Stimulated activated CD8-positive, alpha-beta memory T cell treated with anti-CD3 and anti-CD28 coated beads, Interleukin-7, amount 100 ng/mL, for 1 hour (primary cell): ENCODE measurements around the gene PCGF5.
A peak's percentile ranks its signal among the peaks of the same experiment; 100 is the strongest.
"Not testable (repeated sequence)": the region's sequence is repeated elsewhere in the genome, so short reads cannot be mapped to it uniquely, and the experiment has no call there.

Source experiments
- DNase-seq, 2 donors: peaks; one replicate each; pipeline ENCODE4 v3.0.0-alpha.2; 2020; ENCODE audit warnings: low read depth in 2 of 2

Gene PCGF5

DNA sequence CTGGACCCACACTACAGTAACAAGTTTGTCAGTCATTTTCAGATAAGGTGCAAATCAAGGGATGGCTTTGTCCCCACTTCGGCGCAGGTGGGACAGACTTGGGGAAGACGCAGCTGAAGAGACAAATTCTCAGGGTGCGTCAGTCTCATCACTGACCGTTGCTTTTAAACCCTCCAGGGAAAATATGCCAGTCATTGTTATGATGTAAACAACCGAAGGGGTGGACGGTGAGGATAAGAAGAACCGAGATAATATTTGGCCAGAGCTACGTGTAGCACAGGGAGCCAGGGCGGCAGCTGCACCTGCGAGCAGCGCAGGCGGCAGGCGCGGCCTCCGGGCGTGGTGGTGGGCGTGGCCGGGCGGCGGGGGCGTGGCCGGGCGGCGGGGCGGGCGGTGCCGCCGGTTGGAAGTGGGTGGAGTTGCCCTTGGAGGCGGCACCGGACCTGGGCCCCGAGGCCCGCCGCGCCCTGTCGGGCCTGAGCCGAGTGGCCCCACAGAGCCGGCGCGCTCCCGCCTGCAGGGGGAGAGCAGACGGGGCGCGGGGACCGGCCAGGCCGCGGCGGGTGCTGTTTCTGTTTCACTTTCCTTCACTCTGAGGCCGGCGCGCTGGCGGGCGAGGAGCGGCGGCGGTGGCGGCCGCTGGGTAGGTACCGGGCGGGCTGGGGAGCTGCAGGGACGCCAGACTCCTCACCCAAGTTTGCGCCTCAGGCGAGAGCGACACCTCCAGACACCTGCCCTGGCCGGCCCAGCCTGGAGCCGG, at the start of gene PCGF5:
PCGF5 (plus strand) TSS at position 470 of the 760 bp plus-strand sequence. CDS start 2,209 bp downstream, outside the sequence.
- DNase-seq = peak; percentile 87 to 88

DNA sequence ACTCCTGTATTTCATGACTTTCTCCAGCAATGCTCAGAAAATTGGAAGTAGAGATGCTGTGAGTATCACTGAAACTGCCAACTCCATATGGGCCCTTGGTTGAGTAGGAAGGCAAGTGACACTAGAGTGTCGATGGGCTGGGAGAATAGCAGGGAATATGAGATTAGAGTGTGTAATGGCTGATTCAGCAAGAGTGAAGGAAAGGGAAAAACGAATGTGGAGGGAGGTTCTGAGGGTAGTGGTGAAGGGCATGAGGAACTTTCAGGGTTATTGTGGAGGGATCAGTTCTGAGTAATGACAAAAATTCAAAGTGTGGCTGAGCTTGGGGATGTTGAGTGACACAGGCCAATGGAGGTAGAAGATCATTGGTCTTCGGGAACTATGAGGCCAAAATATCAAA, 49.0 kb upstream of the PCGF5 start:
- DNase-seq = no peak

DNA sequence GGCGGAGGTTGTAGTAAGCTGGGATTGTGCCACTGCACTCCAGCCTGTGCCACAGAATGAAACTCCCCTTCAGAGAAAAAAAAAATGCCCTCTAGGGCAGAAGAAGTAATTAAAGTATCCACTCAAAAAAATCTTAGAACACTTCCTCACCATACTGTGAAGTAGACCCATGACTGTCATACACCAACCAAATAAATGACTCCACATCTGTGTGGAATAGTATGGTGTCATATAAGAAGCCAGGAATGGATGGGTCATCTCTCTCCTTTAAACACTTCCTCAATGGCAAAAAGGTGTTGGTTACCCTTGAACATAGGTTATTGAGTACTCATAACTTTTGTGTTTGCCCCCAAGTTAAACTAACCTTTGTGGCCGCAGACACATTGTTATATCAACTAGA, 48.1 kb upstream of the PCGF5 start:
- DNase-seq = no peak

DNA sequence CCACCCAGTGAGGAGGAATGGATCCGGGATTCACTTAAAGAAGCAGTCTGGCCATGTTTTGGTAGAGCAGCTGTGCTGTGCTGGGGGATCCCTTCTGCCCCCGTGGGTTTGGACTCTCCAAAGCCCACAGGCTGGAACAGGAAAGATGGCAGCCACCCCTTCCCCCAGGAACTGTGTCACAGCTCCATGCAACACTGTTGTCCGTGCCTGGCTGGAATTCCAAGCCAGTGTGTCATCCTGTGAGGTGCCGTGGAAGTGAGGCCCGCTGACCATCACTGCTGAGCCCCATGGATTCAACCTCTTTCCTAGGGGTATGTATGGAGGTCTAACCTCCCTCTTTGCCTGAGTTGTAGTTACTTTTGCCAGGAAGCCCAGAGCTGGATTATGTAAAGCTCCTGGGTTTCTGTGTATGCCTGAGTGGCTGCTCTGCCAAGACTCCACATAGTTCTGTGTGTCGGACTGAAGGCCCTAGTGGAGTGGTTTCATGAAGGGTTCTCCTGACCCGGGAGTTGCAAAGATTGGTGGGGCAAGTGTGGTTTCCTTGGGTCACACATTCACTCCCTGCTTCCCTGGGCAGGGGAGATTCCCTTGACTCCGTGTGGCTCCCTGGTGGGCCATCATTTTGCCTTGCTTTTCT, 35.1 kb upstream of the PCGF5 start:
- DNase-seq = no peak

DNA sequence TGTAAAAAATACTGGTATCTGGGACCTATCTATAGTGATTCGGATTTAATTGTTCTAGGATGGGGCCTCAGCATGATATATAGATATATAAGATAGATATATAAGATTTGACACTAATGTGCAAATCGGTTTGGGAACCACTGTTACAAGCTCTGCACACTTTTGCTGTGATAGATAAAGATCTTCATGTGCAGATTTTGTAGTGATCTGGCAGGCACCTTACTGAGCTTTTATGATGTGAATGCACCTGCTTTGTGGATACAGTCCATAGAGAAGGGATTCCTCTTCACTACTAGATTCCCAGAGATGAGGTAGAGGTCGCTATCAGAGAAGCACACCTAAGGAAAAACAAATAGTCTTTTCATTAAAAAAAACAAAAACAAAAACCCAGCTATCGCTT, 33.3 kb upstream of the PCGF5 start:
- no peak for DNase-seq

DNA sequence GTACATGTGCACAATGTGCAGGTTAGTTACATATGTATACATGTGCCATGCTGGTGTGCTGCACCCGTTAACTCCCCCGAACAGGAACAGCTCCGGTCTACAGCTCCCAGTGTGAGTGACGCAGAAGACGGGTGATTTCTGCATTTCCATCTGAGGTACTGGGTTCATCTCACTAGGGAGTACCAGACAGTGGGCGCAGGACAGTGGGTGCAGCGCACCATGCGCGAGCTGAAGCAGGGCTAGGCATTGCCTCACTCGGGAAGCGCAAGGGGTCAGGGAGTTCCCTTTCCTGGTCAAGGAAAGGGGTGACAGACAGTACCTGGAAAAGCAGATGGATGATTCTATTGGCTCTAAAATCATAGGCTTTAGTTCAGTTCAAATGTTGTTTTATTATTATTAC, 32.5 kb upstream of the PCGF5 start:
- DNase-seq = not testable (repeated sequence)

DNA sequence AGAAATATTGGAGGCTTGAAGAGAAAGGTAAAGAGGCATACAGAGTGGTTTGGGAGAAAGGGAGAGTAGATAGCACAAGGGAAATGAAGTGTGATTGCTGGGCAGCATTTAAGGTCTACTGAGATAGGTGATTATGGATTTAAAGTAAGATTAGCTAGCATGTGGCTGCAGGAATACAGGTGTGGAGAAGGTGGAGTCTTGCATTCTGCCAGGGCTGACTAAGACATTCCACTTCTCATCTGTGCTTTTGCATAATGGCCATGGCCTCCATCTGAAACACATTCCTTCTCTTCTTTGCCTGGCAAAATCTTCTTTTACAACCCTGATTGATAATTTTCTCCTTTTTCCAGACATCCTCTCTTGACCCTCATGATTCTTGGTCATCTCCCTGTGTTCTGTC, 31.6 kb upstream of the PCGF5 start:
- no peak for DNase-seq

DNA sequence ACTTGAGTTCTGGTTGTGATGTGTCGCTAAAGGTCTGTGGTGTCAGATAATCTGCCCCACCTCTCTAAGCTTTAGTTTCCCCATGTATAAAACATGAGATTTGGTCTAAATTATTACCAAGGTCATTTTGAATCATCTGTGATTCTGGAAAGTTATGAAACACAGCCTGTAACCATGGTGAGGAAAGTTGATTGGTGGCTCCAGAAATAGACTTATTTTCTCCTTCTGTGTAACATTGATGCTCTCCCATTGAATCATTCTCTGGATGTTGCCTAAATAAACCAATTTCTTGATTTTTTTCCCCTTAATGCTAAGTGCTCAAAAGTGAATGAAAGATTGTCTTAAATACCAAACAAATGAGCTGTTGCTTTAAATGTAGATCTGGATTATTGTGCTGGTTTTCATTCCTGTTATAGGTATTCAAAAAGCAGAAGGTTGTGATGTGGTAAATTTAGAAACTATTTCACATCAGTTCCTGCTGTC, 30.0 kb upstream of the PCGF5 start:
- DNase-seq = no peak

DNA sequence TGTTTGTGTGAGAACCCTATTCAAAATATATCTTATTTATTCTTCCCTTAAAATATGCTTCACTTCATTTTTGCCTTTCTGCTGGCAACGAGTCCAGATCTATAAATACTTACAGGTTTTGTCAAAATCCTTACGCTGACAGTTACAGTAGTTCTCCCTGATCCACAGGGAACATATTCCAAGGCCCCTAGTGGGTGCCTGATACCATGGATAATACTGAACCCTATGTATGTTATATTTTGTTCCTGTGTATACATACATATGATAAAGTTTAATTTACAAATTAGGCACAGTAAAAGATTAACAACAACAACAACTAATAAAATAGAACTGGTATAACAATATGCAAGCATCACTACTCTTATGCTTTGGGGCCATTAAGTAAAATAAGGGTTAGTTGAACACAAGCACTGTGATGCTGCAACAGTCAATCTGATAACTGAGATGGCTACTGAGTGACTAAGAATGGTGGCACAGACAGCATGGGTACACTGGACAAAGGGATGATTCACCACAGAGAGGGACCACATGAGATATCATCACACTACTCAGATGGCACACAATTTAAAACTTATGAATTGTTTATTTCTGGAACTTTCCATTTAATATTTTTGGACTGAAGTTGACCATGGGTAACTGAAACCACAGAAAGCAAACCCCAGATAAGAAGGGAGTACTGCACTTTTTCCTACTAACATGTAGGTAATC, 29.4 kb upstream of the PCGF5 start:
- no peak for DNase-seq

DNA sequence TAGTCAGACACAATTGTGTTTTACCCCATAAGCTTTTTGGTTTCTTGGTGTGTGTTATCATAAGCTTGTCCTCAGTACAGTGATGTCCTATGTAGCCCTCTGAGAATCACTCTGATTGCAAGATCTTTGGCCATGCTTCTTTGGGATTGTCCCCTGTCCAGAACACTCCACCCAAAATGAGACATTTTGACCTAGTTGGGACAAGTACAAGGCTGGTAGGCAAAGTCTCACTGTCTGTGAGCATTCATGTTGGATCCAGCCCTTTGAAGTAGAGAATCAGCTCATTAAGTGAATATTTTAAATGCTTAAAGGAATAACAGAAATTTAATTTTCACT, 28.9 kb upstream of the PCGF5 start:
- DNase-seq = no peak

DNA sequence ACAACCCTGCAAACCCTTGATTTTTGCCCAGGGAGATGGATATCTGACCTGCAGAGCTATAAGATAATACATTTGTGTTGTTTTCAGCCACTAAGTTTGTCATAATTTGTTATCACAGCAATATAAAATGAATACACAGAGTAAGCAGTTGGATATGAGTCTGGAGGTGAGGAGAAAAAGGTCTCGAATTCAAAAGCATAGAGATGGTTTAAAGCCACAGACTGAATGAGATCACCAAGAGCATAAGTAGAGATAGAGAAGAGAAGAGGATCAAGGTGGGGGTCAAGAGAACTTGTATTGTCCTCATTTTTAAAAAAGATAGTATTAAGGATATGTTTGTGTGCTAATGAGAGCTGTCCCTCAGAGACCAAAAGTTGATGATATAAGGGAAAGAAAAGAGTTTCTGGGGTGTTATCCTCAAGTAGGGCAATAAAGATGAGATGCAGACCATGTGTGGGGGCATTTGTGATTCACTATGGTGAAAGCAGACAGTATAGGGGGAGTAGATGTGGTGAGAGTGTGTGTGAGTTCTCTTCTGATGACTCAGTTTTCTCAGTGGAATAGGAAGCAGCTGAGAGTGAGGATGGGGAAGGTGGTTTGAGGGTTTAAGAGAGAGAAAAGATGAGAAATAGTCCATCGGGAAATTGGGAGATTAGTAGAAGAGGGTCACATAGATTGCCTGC, 25.8 kb upstream of the PCGF5 start:
- no peak for DNase-seq

DNA sequence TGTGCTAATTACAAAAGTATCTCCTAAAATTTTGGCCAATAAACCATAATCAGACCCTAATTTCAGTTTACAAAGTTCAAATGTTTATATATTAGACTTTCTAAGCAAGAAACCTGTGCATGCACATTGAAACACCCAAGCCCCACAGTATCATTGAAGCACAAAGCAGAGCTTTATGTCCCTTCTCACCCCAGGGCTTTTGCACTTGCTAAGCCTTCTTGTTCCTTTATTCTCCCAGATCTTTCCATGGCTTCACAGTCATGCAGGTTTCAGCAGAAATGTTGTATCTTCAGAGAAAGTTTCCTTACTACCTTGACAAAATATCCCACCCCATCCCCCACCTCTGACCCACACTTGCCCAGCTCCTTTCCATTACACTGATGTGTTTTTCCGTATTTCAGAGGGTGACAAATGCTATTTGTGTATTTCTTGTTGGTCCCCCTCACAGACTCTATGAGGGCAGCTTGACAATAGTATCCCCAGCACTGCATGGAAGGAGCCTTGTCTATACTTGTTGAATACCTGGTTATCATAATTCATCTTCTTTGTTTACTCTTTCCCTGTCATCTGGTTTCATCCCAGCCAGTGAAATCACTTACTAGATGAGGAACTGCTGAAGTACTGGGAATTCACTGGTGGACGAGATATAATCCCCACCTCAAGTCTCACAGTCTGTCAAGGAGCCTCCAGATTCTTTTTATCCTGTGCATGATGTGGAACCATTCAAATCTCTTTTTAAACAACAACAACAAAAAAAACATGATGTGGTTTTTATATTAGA, 24.0 kb upstream of the PCGF5 start:
- DNase-seq = no peak

DNA sequence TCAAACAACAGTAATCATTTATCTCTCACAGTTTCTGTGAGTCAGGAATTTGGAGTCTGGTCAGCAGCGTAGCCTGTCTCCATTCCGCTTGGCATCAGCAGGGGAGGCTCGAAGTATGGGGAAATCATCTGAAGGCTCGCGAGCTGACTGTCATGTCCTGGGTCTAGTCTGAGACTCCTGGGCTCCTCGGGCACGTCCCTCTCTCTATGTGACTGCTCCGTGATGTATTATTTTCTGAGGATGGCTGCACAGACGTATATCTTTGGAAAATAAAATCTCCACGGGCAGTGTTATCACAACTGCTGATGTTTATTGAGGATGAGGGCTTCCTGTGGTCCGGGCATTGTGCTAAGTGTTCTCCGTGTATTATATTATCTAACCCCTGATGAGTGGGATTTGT, 23.3 kb upstream of the PCGF5 start:
- no peak for DNase-seq

DNA sequence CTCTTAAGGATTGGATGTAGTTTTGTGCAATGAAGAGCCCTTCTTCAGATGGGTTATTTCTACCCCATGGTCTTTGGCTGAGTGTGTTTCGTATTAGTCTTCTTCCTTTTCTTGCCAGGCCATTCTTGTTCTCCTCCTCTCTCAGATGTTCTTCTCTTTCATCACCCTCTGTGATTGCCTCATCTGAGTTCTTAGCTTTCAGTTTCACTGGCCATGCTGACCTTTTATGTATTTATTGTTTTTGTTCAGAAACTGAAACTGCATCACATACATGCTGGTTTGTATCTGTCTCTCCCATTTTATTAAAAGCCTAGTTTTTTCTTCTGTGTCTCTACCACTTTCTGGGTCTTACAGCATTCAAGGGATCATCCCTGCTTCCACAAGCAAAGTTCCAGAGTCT, 21.7 kb upstream of the PCGF5 start:
- DNase-seq = no peak

DNA sequence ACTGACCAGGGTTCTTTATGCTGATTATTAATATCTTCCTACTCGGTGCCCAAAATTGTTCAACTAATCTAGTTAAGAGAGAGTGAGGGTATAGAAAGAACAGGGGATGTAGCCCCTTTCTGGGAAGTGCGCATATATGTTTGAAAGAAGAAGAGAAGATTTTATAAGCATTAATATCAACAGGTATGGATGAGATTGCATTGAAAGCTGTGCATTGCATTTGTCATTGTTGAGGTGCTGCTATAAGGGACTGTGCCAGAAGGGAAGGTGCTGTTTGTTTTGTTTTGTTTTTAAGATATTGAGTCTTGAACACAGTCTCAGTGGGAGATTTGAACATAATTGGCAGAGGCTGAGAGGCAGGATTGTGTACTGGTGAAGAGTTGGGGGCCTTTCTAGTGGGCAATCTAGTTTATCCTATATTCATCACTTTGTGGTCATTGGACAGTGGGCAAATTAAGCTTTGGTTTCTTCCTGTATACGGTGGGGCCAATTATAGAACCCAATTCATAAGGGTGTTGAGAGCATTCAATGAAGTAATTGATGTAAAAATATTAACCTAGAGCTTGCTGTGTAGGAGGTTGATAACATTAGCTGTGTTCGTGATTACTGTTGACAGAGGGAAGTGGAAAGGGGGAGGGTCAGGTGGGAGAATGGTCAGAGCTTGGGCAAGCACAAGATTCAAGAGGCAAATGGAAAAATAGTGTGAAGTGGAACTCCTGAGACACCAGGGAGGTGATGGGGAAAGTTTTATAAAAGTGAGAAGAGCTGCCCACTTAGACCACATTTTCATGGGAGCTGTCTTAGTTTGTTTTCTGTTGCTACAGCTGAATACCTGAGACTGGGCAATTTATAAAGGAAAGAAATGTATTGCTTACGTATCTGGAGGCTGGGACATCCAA, 19.9 kb upstream of the PCGF5 start:
- DNase-seq = no peak

DNA sequence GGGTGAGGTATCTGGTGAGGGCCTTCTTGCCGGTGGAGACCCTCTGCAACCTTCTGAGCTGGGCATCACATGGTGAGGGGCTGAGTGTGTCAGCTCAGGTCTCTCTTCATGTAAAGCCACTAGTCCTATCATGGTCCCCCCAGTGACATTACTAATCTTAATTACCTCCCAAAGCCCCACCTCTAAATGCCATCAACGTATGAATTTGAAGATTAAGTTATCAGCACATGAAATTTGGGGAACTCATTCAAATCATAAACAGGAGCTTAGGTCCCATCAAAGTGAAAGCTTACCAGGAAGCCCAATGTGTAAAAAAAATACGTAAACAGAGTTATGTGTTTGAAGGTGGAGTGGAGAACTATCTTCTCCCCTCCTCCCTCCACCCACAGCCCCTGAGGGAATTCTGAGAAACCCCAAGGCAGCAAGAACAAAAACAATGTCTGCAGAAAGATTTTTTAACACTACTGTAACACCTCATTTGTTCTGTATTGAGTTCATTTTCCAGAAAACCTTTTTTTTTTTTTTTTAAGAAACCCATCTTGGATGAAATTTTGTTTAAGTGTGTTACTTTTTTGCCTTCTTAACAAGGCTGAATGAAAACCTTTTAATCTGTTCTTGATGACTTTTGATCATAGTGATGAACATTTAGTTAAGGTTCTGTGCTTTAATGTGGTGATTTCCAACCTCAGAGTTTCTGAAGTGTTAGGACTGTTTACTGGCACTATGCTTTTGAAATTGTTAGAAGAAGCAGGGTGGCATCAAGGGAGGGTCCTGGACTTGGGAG, 19.1 kb upstream of the PCGF5 start:
- DNase-seq = no peak

DNA sequence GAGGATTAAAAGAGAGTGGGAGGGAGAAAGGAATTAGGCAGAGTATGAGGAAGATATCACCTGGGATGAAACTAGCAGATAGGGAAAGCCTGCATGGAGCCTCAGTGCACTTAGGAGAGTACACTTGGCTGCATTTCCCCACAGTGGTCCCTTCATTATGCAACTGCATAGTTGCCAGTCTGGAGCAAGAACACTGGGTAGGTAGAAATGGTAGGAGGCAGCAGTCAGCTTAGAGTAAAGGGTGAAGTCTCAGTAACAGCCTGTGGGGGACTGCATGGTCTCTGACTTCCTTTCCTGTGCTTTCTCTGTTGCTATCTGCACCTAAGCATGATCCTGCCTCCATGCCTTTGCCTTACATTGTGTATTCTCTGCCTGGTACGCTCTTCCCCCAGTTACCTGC, 14.0 kb upstream of the PCGF5 start:
- DNase-seq = no peak

DNA sequence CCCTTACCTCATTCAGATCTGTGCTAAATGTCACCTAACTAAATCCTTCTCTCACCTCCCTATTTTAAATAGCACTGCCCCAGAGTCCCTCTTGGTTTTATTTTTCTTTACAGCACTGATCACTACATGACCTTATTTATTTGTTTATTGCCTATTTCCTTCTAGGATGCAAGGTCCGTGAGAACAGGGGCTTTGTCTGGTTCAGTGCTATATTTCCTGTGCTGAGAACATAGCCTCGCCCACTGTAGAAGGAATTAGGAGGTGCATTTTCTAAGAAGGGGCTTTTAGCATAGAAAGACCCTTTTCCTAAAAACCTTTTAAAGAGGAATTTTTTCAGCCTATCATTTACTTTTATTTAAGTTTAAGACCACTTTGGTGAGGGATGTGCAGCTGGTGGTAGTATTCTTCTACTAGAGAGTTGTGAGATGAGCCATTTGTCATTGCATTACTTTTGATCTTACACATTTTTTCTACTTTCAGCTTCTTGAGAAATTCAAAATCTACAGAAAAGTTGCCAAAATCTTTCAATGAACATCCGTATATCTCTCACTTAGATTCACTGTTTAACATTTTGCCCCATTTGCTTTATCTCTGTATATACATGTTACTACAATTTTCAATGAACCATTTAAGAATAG, 13.5 kb upstream of the PCGF5 start:
- no peak for DNase-seq

DNA sequence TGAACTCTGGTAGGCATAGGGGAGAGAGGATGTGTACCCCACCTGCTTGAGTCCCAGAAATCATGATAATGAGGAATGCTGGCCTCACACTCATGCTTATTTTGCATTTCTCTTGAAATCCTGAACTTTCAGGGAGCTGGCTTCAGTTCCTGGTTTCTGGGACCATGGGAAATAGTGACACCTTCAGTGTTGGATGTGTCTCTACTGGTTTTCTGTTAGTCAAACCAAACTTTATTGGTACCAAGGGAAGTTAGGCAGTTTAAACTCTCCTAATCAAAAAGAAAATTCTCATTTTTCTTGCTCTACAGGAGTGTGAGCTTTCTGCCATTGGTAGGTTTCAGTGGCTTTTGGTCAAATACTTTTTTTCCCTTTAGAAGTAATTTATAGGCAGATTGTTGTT, 11.8 kb upstream of the PCGF5 start:
- DNase-seq = no peak
